Measurements from ENCODE around the gene ENTPD3. TPM values are rescaled to one million over a fixed set of nuclear protein-coding genes. Genes with fewer than 3 reads are reported as not detected.

The ENTPD3 gene
- total and polyA plus RNA-seq, 2 of the 13 experiments (the other 11 are each of a cell fraction or from before 2014, with no cell fraction given) = 0.07 TPM; not detected in 1

DNA sequence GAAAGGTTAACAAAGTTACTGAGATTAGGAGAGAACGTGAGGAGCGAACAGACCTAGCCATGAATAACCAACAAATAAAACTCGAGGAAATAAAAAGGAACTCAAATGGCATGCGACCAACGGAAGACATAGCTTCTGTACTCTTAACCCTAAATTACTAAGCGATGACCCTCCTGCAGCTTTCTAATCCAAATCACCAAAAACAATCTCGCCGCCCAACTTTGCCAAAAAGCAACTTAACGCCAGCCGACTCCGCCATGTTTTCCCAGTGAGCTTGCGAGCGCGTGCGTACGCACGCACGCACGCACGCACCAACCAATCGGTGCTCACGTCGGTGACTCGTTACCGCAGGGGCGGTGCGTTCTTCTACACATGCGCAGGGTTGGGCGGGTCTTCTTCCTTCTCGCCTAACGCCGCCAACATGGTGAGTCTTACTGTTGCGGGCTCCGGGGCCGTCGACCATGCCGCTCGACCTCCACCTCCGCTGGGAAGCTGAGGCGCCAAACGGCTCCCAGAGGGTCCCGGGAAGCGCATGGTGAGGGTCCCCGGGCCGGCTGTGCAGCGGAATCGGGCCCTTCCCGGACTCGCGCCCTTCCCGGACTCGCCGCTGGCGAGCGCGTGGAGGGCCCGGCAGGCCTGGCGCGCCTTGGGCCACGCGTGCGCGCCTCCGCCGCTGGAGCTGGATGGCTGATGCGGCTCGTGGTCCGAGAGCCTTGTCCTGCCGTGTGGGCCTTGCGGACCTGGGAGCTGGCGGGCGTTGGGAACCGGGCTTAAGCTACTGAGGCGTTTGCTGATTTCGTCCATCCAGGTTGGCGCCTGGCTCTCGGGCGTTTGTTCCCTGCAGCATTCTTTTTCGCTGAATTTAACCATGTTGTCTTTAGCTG is 70.2 kb downstream of the ENTPD3 start, which contains the start of gene RPL14 (continued):
- TF ChIP-seq, protein P1, sequence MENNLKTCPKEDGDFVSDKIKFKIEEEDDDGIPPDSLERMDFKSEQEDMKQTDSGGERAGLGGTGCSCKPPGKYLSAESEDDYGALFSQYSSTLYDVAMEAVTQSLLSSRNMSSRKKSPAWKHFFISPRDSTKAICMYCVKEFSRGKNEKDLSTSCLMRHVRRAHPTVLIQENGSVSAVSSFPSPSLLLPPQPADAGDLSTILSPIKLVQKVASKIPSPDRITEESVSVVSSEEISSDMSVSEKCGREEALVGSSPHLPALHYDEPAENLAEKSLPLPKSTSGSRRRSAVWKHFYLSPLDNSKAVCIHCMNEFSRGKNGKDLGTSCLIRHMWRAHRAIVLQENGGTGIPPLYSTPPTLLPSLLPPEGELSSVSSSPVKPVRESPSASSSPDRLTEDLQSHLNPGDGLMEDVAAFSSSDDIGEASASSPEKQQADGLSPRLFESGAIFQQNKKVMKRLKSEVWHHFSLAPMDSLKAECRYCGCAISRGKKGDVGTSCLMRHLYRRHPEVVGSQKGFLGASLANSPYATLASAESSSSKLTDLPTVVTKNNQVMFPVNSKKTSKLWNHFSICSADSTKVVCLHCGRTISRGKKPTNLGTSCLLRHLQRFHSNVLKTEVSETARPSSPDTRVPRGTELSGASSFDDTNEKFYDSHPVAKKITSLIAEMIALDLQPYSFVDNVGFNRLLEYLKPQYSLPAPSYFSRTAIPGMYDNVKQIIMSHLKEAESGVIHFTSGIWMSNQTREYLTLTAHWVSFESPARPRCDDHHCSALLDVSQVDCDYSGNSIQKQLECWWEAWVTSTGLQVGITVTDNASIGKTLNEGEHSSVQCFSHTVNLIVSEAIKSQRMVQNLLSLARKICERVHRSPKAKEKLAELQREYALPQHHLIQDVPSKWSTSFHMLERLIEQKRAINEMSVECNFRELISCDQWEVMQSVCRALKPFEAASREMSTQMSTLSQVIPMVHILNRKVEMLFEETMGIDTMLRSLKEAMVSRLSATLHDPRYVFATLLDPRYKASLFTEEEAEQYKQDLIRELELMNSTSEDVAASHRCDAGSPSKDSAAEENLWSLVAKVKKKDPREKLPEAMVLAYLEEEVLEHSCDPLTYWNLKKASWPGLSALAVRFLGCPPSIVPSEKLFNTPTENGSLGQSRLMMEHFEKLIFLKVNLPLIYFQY (CRISPR knock-in tag; IDR thresholded peaks at IDR 0.05; ENCODE audit: borderline replicate concordance) = 0 out of 2 replicates have a peak, but pooled peaks have one; percentile 42
- no peak for TF ChIP-seq ZFP41 (CRISPR knock-in tag; IDR thresholded peaks at IDR 0.05; ENCODE audit: borderline replicate concordance)
- TF ChIP-seq, protein P2, sequence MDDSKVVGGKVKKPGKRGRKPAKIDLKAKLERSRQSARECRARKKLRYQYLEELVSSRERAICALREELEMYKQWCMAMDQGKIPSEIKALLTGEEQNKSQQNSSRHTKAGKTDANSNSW (CRISPR knock-in tag; IDR thresholded peaks at IDR 0.05; ENCODE audit: borderline replicate concordance) = no peak; the same call in 1 of the 2 replicates
- no peak for TF ChIP-seq HOXA5 (CRISPR knock-in tag; IDR thresholded peaks at IDR 0.05)
- TF ChIP-seq PCBP2 (optimal IDR thresholded peaks at IDR 0.05; ENCODE audit: low read depth, low read length, poor library complexity, severe bottlenecking) = no peak
- peak; percentile 75; the same call in 1 of the 2 replicates for TF ChIP-seq SALL2 (CRISPR knock-in tag; IDR thresholded peaks at IDR 0.05)
- 0 out of 2 replicates have a peak, but pooled peaks have one; percentile 45 for TF ChIP-seq KLF12 (CRISPR knock-in tag; IDR thresholded peaks at IDR 0.05; ENCODE audit: borderline replicate concordance)
- TF ChIP-seq MEIS1 (CRISPR knock-in tag; IDR thresholded peaks at IDR 0.05; ENCODE audit: borderline replicate concordance) = no peak
- TF ChIP-seq ZSCAN25 (CRISPR knock-in tag; IDR thresholded peaks at IDR 0.05) = peak; percentile 68; the same call in 1 of the 2 replicates
- TF ChIP-seq MXI1 (IDR thresholded peaks at IDR 0.05; ENCODE audit: borderline replicate concordance, low read depth, low read length) = peak; percentile 87; the same call in 1 of the 3 replicates
- TF ChIP-seq, protein P3, sequence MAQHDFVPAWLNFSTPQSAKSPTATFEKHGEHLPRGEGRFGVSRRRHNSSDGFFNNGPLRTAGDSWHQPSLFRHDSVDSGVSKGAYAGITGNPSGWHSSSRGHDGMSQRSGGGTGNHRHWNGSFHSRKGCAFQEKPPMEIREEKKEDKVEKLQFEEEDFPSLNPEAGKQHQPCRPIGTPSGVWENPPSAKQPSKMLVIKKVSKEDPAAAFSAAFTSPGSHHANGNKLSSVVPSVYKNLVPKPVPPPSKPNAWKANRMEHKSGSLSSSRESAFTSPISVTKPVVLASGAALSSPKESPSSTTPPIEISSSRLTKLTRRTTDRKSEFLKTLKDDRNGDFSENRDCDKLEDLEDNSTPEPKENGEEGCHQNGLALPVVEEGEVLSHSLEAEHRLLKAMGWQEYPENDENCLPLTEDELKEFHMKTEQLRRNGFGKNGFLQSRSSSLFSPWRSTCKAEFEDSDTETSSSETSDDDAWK (CRISPR knock-in tag; IDR thresholded peaks at IDR 0.05) = no peak
- TF ChIP-seq, protein P4, sequence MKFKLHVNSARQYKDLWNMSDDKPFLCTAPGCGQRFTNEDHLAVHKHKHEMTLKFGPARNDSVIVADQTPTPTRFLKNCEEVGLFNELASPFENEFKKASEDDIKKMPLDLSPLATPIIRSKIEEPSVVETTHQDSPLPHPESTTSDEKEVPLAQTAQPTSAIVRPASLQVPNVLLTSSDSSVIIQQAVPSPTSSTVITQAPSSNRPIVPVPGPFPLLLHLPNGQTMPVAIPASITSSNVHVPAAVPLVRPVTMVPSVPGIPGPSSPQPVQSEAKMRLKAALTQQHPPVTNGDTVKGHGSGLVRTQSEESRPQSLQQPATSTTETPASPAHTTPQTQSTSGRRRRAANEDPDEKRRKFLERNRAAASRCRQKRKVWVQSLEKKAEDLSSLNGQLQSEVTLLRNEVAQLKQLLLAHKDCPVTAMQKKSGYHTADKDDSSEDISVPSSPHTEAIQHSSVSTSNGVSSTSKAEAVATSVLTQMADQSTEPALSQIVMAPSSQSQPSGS (CRISPR knock-in tag; IDR thresholded peaks at IDR 0.05) = peak; percentile 58; the same call in 1 of the 2 replicates
- no peak for TF ChIP-seq RORA (CRISPR knock-in tag; IDR thresholded peaks at IDR 0.05)
- TF ChIP-seq ZNF235 (CRISPR knock-in tag; IDR thresholded peaks at IDR 0.05; ENCODE audit: borderline replicate concordance) = peak; percentile 79; the same call in 1 of the 2 replicates
- TF ChIP-seq ELF3 (CRISPR knock-in tag; IDR thresholded peaks at IDR 0.05) = peak; percentile 66; the same call in 1 of the 2 replicates
- peak; percentile 77 for TF ChIP-seq ASH2L (IDR thresholded peaks at IDR 0.05; ENCODE audit: insufficient read length, low read depth, low read length)
- TF ChIP-seq ZNF496 (CRISPR knock-in tag; IDR thresholded peaks at IDR 0.05; ENCODE audit: insufficient replicate concordance) = no peak
- no peak for TF ChIP-seq EED (CRISPR knock-in tag; IDR thresholded peaks at IDR 0.05)
- peak; percentile 80 for TF ChIP-seq CREB1 (IDR thresholded peaks at IDR 0.05)
- TF ChIP-seq CREB1 (CRISPR knock-in tag; IDR thresholded peaks at IDR 0.05) = peak; percentile 78
- TF ChIP-seq TSC22D2 (CRISPR knock-in tag; IDR thresholded peaks at IDR 0.05; ENCODE audit: borderline replicate concordance) = no peak
- peak; percentile 81; the same call in 1 of the 2 replicates for TF ChIP-seq ZNF816 (CRISPR knock-in tag; IDR thresholded peaks at IDR 0.05; ENCODE audit: borderline replicate concordance)
